ENCODE data around the gene KAZN.
"Not testable (repeated sequence)": the region's sequence is repeated elsewhere in the genome, so short reads cannot be mapped to it uniquely, and the experiment has no call there.

Gene KAZN

DNA sequence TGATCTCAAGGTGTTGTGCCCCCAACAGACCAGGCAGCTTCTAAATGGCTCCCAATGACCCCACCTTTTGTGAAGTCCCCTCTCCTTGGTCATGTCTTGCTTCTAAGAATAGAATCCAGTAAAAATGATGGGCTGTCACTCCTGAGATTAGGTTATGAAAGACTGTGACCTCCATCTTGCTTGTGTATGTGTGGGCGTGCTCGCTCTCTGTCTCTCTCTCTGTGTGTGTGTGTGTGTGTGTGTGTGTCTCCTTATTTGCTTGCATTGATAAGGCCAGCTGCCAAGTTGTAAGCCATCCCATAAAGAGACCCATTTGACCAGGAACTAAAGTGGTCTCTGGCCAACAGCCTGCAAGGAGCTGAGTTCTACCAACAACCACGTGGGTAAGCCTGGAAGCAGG, 532.1 kb downstream of the KAZN start:
- no peak overlapping the region for H3K4me3 ChIP-seq (ENCODE audit: low read depth, low read length)
- TF ChIP-seq, protein P1, sequence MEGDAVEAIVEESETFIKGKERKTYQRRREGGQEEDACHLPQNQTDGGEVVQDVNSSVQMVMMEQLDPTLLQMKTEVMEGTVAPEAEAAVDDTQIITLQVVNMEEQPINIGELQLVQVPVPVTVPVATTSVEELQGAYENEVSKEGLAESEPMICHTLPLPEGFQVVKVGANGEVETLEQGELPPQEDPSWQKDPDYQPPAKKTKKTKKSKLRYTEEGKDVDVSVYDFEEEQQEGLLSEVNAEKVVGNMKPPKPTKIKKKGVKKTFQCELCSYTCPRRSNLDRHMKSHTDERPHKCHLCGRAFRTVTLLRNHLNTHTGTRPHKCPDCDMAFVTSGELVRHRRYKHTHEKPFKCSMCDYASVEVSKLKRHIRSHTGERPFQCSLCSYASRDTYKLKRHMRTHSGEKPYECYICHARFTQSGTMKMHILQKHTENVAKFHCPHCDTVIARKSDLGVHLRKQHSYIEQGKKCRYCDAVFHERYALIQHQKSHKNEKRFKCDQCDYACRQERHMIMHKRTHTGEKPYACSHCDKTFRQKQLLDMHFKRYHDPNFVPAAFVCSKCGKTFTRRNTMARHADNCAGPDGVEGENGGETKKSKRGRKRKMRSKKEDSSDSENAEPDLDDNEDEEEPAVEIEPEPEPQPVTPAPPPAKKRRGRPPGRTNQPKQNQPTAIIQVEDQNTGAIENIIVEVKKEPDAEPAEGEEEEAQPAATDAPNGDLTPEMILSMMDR (IDR thresholded peaks at IDR 0.05; ENCODE audit: control insufficient read depth, extremely low read depth, insufficient read depth) = no peak
- DNase-seq (ENCODE audit: low read depth) = no peak

DNA sequence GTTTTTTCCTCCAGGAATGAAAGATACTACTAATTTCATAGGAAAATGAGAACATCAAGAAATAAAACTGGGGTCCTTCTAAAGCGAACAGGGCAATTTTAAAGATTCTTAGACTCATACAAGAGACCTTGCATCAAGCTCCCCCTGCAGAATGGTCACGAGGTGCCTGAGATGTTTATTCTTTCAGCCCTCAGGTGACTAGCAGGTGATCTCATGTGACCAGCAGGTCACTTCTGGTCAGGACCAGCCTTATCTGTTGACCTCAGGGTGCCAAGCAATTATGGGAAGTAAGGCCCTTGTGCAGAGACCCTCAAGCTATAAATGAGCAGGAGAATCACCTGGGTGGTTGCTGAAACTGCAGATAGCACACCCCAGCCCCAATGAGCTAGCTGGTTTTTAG, 534.5 kb downstream of the KAZN start:
- DNase-seq (ENCODE audit: low read depth) = no peak

DNA sequence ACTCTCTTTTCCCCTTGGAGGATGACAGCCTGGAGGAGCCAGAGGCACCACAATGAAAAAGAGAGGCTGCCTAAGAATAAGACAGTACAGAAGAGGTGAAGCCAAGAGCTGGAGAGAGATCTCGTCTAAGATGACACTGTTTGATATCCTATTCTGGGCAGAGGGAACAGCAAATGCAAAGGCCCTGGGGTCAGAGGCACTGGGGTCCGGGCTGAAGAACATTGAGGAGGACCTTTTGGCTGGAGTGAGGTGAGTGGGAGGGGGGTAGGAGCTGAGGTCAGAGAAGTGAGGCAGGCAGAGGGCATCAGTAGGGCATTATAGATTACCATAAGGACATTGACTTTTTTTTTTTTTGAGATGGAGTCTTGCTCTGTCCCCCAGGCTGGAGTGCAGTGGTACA, 535.8 kb downstream of the KAZN start:
- H3K4me3 ChIP-seq (ENCODE audit: low read depth, low read length) = no peak overlapping the region
- TF ChIP-seq, protein P1 (IDR thresholded peaks at IDR 0.05; ENCODE audit: control insufficient read depth, extremely low read depth, insufficient read depth) = no peak
- DNase-seq (ENCODE audit: low read depth) = no peak

More for the DNA sequence above, 534.5 kb downstream of the KAZN start:
- no peak overlapping the region for H3K4me3 ChIP-seq (ENCODE audit: low read depth, low read length)
- TF ChIP-seq, protein P1 (IDR thresholded peaks at IDR 0.05; ENCODE audit: control insufficient read depth, extremely low read depth, insufficient read depth) = no peak

DNA sequence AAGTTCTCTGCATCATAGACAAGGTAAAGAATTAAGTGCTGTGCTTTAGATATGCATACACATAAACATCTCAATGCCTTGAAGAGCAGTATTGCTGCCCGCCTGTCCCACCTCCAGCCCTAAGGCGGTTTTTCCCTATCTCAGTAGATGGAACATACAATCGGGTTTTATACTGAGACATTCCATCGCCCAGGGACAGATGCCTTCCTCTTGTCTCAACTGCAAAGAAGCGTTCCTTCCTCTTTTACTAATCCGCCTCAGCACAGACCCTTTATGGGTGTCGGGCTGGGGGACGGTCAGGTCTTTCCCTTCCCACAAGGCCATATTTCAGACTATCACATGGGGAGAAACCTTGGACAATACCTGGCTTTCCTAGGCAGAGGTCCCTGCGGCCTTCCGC, 537.1 kb downstream of the KAZN start:
- DNase-seq (ENCODE audit: low read depth); H3K4me3 ChIP-seq (ENCODE audit: low read depth, low read length): not testable (repeated sequence)

DNA sequence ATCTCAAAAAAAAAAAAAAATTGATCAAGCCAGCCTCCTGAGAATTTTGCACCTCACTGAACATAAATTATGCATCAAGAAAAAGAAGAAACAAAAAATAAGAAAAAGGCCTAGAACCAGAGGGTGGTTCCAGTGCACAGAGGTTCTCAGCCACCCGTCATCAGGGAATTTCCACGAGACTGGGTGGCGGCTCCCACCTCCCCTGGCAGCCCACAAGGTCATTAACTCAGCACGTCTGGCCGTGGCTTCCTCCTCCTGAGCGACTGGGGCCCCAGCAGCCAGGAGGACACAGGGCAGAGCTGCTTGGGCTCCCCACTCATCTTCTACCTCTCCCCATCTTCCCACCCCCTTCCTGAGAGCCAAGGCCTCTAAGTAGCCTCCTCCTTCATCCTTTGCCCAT, 539.3 kb downstream of the KAZN start:
- TF ChIP-seq, protein P1 (IDR thresholded peaks at IDR 0.05; ENCODE audit: control insufficient read depth, extremely low read depth, insufficient read depth) = no peak
- no peak overlapping the region for H3K4me3 ChIP-seq (ENCODE audit: low read depth, low read length)
- DNase-seq (ENCODE audit: low read depth) = no peak

DNA sequence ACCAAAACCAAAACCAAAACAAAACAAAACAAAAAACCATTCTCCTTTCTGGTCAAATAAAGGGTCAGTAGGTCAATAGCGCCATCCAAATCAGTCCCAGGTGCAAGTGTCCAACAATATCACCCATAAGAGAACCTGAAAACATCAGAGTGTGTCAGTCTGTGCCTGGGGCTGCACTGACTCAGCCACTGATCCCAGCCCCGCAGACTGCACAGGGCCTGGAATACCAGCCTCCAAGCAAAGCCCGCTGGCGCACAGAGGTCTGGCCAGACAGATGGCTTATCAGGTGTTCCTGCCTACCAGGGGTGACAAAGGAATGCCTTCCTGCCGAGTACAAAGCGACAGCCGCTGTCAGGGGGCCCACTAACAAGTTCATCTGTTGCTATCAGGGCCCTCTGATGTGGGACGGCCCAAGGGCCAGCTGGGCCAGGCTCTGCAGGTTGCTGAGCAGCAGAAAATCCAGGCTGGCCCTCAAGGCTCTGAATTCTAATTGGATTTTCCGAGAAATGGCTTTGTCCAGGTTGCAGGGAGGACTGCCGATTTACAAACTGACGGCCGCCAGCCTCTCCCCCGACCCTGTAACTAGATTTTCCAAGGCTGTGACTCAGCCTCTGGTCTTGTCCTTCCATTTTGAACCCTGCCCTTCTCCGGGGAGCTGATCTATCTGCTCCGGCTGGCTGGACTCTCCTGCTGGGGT, 541.3 kb downstream of the KAZN start:
- DNase-seq (ENCODE audit: low read depth) = no peak
- no peak overlapping the region for H3K4me3 ChIP-seq (ENCODE audit: low read depth, low read length)
- TF ChIP-seq, protein P1 (IDR thresholded peaks at IDR 0.05; ENCODE audit: control insufficient read depth, extremely low read depth, insufficient read depth) = no peak

DNA sequence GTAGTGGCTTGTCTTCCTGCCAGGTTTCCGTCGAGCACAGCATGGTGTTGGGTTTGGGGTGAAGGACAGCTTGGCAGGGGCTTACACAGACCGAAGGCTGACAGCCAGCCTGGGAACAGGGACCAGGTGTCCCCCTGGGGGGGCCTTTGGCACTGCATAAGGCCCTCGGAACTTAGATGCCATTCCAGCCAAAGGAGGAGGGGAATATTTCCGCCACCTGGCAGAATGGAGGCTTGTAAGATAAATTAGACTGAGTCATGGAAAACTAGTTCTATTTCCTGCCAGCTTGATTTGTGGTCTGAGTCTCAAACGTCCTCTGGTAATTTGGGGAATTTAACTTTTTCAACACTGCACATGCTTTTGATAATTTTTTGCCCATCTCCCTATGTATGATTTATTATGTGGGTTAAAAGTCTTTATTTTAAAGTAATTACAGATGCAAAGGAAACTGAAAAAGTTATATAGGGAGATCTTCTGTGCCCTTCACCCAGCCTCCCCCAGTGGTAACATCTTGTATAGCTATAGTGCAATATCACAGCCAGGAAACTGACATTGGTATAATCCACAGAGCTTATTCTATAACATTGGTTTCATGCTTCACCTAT, 543.6 kb downstream of the KAZN start:
- no peak for DNase-seq (ENCODE audit: low read depth)
- TF ChIP-seq, protein P1 (IDR thresholded peaks at IDR 0.05; ENCODE audit: control insufficient read depth, extremely low read depth, insufficient read depth) = no peak
- H3K4me3 ChIP-seq (ENCODE audit: low read depth, low read length) = no peak overlapping the region

Measured in LNCaP clone FGC (cell line).